Naive thymus-derived CD8-positive, alpha-beta T cell (primary cell): ENCODE results near the gene SYK. TPM values are rescaled to one million over a fixed set of nuclear protein-coding genes. Genes with fewer than 3 reads are reported as not detected.
"Not testable (repeated sequence)": the region's sequence is repeated elsewhere in the genome, so short reads cannot be mapped to it uniquely, and the experiment has no call there.

ENCODE experiments used
- ATAC-seq, 2 donors: fragments of 150-1000 bp; cut with Tn5 transposase in 1 of 2; sonication (Bioruptor Pico), chemical (Tn5 transposase) in 1 of 2; 1 replicate in 1 of 2; 2 replicates in 1 of 2; pipeline ENCODE4 v1.10.0; 2021; ENCODE audit warnings: mild to moderate bottlenecking in 2 of 2, moderate library complexity in 2 of 2
- POLR2A ChIA-PET: fragments of 350-600 bp; sonication (Branson Sonifier 250); formaldehyde crosslinking; loops from one replicate; lab custom pipeline; 2021; ENCODE audit warnings: antibody characterized with exemption; lab: Charles Lee
- DNase-seq, 10 donors: peaks; one replicate each; pipeline versions ENCODE4 v3.0.0 to v3.0.0-alpha.2; 2020 to 2022
- H3K27ac Mint-ChIP-seq, 10 donors: one replicate each; pipeline ENCODE4 v1.8.0; 2020 to 2022; ENCODE audit warnings: mild to moderate bottlenecking in 10 of 10, mixed read lengths in 10 of 10, moderate library complexity in 4 of 10, inconsistent platforms in 1 of 10
- H3K27me3 Mint-ChIP-seq, 5 donors: one replicate each; pipeline ENCODE4 v1.8.0; 2021 to 2022; ENCODE audit warnings: mixed read lengths in 5 of 5
- H3K36me3 Mint-ChIP-seq, 3 donors: one replicate each; pipeline ENCODE4 v1.8.0; 2020 to 2022; ENCODE audit warnings: mixed read lengths in 3 of 3, mild to moderate bottlenecking in 2 of 3, inconsistent platforms in 1 of 3
- H3K4me1 Mint-ChIP-seq, 4 donors: one replicate each; pipeline ENCODE4 v1.8.0; 2021 to 2022; ENCODE audit warnings: mixed read lengths in 4 of 4
- H3K4me3 Mint-ChIP-seq, 10 donors: one replicate each; pipeline ENCODE4 v1.8.0; 2020 to 2022; ENCODE audit warnings: mild to moderate bottlenecking in 10 of 10, mixed read lengths in 10 of 10, moderate library complexity in 6 of 10, inconsistent platforms in 1 of 10
- H3K9me3 Mint-ChIP-seq, 9 donors: one replicate each; pipeline ENCODE4 v1.8.0; 2020 to 2022; ENCODE audit warnings: mixed read lengths in 9 of 9, mild to moderate bottlenecking in 3 of 9, inconsistent platforms in 1 of 9, moderate library complexity in 1 of 9
- polyA plus RNA-seq, 3 donors: library from polyadenylated mRNA; unstranded; fragments of 300-500 nt; fragmentation: Illumina TruSeq; gene quantifications; one replicate each; pipeline ENCODE4 v1.2.3, GENCODE V29; 2021
- total RNA-seq, 8 experiments: library from RNA in 2 of 8; stranded (reverse) in 2 of 8; gene quantifications; one replicate each; pipeline ENCODE4 v1.2.3 and lab custom pipeline; 2021 to 2026

Gene SYK
- total and polyA plus RNA-seq, 5 experiments from 2014 or later, result 0.25 to 9.4 (median 0.54) TPM

- Mint-ChIP-seq H3K36me3 (no peaks in the 10 kb centered on the region), H3K27me3 (peaks cover 0 to 8% (median 6%) of the 10 kb centered on the region in 5 donors), H3K4me3 (no peak overlapping the region), H3K9me3 (no peaks in the 10 kb centered on the region), H3K4me1 (peaks cover 0 to 16% (median 0%) of the 10 kb centered on the region in 4 donors), H3K27ac (no peak overlapping the region)
- DNase-seq, result no peak
- ATAC-seq, result no peak
- POLR2A ChIA-PET, result interaction anchor here (0.6 kb wide), 1 partner anchor 1950 kb away, joined by 3 read pairs; no protein-coding TSS in a partner anchor
These were observed 22.9 kb upstream of the SYK start for GRCh38 chr9:90778746-90779145.

- no peaks in the 10 kb centered on the region for H3K36me3 Mint-ChIP-seq
- DNase-seq (no peak), ATAC-seq (no peak)
- peaks cover 0 to 5% (median 0%) of the 10 kb centered on the region in 4 donors for H3K4me1 Mint-ChIP-seq
- peaks cover 0 to 8% (median 2%) of the 10 kb centered on the region in 5 donors for H3K27me3 Mint-ChIP-seq
- no peaks in the 10 kb centered on the region for H3K9me3 Mint-ChIP-seq
- no peak overlapping the region for H3K27ac Mint-ChIP-seq
- POLR2A ChIA-PET, result no interaction called here
- H3K4me3 Mint-ChIP-seq, result no peak overlapping the region
These were observed 18.1 kb upstream of the SYK start for GRCh38 chr9:90783552-90783951.

GRCh38 chr9:90783964-90784363 lies 17.7 kb upstream of the SYK start:
- no peak overlapping the region for H3K27ac Mint-ChIP-seq

DNA sequence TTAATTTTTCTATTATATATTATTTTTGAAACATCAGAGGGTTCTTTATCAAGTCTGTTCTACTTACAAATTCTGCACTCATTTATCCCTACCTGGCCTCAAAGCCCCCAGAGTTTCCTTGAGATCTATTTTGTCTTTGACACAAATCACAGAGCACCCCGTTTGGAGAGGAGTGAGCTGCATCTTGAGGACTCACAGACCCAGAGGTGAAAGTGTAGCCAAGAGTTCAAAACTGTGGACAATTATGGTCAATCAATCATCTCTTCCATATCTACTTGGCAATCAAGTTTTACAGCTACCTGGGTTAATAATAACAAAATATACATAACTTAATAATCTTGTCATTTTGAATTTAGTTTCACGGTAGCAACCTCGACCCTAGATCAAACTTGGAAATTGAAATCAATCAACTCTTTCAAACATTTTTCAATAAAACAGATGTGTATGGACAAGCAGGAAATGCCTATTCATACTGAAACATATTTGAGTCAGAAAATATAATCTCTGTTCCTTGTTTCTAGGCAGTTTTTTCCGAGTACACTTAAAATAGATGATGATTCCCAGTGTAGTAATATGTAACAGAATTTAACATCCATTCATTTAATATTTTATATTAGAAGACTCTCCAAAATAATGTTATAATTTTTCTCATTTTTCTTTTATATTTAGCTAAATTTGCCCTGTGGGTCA lies 13.7 kb upstream of the SYK start:
- Mint-ChIP-seq H3K9me3 (peaks cover 0 to 16% (median 2%) of the 10 kb centered on the region in 9 donors), H3K27me3 (peaks cover 2 to 39% (median 20%) of the 10 kb centered on the region in 5 donors), H3K36me3 (peaks cover 0 to 4% (median 0%) of the 10 kb centered on the region in 3 donors), H3K4me1 (peaks cover 0 to 11% (median 0%) of the 10 kb centered on the region in 4 donors), H3K4me3 (no peak overlapping the region), H3K27ac (no peak overlapping the region)
- ATAC-seq (no peak), DNase-seq (no peak)
- POLR2A ChIA-PET, result no interaction called here

More at GRCh38 chr9:90783964-90784363, 17.7 kb upstream of the SYK start:
- H3K4me3 Mint-ChIP-seq, result no peak overlapping the region
- ATAC-seq, result no peak
- no peaks in the 10 kb centered on the region for H3K9me3 Mint-ChIP-seq
- H3K27me3 Mint-ChIP-seq, result peaks cover 2 to 12% (median 4%) of the 10 kb centered on the region in 5 donors
- DNase-seq, result no peak
- peaks cover 0 to 7% (median 0%) of the 10 kb centered on the region in 4 donors for H3K4me1 Mint-ChIP-seq
- no peaks in the 10 kb centered on the region for H3K36me3 Mint-ChIP-seq
- POLR2A ChIA-PET, result no interaction called here

DNA sequence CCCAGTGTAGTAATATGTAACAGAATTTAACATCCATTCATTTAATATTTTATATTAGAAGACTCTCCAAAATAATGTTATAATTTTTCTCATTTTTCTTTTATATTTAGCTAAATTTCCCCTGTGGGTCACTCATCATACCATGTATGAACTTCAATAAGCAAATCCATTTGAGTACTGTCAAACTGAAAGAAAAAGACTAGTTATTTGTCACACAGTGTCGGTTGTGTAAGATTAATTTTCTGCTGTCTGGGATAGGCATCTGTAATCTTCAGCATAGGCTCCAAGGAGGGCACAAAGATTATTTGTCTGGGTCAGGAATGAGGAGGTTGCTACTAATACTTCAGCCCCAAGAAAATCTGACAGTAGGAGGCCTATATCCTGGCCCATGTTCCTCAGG lies 13.1 kb upstream of the SYK start:
- ATAC-seq, H3K4me3 Mint-ChIP-seq, DNase-seq, H3K27ac Mint-ChIP-seq, H3K36me3 Mint-ChIP-seq, POLR2A ChIA-PET: not testable (repeated sequence)
- Mint-ChIP-seq H3K27me3 (peaks cover 5 to 37% (median 20%) of the 10 kb centered on the region in 5 donors), H3K4me1 (peaks cover 0 to 14% (median 0%) of the 10 kb centered on the region in 4 donors), H3K9me3 (peaks cover 0 to 16% (median 2%) of the 10 kb centered on the region in 9 donors)

DNA sequence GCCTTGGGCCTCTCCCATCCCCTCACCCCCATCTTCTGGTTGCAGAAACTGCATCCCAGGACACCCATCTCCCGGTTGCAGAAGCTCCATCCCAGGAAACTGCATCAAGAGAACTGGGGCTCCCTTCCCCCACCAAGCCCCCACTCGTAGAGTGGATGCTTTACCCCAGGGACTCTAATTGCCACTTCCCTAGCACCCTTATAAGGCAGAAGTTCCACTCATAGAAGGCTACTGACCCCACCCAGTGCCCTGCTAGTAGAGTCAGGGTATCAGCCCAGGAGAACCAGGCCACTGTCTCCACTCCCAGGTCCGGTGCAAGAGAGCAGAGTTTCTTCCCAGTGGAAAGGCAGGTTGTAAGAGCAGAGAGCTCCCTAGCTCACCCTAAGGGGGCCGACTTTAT lies 12.2 kb upstream of the SYK start:
- Mint-ChIP-seq H3K27me3 (peaks cover 5 to 41% (median 22%) of the 10 kb centered on the region in 5 donors), H3K9me3 (peaks cover 0 to 16% (median 2%) of the 10 kb centered on the region in 9 donors), H3K36me3 (peaks cover 0 to 4% (median 0%) of the 10 kb centered on the region in 3 donors), H3K4me3 (no peak overlapping the region), H3K27ac (no peak overlapping the region), H3K4me1 (peaks cover 0 to 22% (median 0%) of the 10 kb centered on the region in 4 donors)
- POLR2A ChIA-PET, result no interaction called here
- no peak for DNase-seq
- ATAC-seq, result no peak

DNA sequence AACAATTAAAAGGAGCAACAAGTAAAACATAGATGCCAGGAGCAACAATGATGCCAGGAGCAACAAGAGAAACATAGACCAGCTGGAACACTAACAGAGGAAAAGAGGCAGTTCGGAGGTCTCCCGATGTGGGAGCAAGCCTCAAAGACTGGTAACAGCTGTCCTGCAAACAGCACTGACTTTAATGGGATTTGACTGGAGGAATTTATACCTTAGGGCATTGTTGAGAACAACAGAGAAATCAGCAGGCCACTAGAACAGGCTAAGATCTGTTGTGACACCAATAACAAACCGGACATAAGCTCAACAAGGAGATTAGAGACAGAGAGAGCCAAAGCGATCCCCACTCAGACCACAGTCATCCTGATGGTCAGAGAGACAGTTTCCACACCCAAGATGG lies 11.8 kb upstream of the SYK start:
- H3K4me3 Mint-ChIP-seq, result no peak overlapping the region
- peaks cover 0 to 16% (median 2%) of the 10 kb centered on the region in 9 donors for H3K9me3 Mint-ChIP-seq
- peaks cover 5 to 41% (median 22%) of the 10 kb centered on the region in 5 donors for H3K27me3 Mint-ChIP-seq
- DNase-seq (no peak), ATAC-seq (no peak)
- peaks cover 0 to 23% (median 0%) of the 10 kb centered on the region in 4 donors for H3K4me1 Mint-ChIP-seq
- H3K36me3 Mint-ChIP-seq, result peaks cover 0 to 4% (median 0%) of the 10 kb centered on the region in 3 donors
- H3K27ac Mint-ChIP-seq, result no peak overlapping the region
- POLR2A ChIA-PET, result no interaction called here

DNA sequence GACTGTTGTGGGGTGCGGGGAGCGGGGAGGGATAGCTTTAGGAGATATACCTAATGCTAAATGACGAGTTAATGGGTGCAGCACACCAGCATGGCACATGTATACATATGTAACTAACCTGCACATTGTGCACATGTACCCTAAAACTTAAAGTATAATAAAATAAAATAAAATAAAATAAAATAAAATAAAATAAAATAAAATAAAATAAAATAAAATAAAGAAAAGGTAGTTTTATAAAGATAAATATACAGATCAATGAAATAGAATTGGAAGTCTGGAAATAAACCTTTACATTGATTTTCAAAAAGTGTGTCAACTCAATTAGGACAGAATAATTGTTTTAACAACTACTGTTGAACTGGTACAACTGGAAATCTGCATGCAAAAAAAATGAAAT lies 8.6 kb upstream of the SYK start:
- POLR2A ChIA-PET, result not testable (repeated sequence)

DNA sequence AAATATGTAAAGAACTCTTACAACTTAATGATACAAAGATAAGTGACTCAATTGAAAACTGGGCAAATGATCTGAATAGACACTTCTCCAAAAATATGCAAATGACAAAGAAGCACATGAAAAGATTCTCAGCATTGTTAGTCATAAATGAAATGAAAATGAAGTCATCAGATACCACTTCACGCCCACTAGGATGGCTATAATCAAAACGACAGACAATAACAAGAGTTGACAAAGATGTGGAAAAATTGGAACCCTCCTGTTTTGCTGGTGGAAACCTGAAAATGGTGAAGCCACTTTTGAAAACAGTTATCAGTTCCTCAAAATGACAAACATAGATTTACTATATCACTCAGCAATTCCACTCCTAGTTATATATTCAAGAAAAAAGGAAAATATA lies 7.9 kb upstream of the SYK start:
- H3K36me3 Mint-ChIP-seq, result peaks cover 0 to 4% (median 0%) of the 10 kb centered on the region in 3 donors

More for the DNA sequence above, 8.6 kb upstream of the SYK start:
- DNase-seq, H3K27ac Mint-ChIP-seq, H3K4me3 Mint-ChIP-seq, ATAC-seq, H3K36me3 Mint-ChIP-seq: not testable (repeated sequence)
- H3K4me1 Mint-ChIP-seq, result peaks cover 0 to 37% (median 0%) of the 10 kb centered on the region in 4 donors
- H3K9me3 Mint-ChIP-seq, result peaks cover 0 to 16% (median 2%) of the 10 kb centered on the region in 9 donors
- peaks cover 12 to 61% (median 25%) of the 10 kb centered on the region in 5 donors for H3K27me3 Mint-ChIP-seq

DNA sequence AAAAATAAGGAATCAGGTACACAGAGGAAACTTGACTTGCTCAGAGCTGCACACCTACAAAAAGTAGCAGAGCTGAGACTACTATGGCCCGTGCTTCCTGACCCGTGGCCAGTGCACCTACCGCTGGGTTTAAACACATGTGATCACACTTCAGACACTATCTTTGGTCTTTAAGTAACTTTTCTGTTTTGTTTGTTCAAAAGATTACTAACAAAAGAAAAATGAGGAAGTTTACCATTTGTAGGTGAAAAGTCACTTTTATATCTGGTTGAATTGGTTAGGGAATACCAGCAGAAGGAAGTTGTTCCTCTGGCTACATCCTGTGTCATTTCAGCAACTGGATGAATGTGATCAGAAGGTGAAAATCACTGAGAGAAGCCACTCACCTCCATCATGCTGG lies 6.5 kb upstream of the SYK start:
- H3K36me3 Mint-ChIP-seq, result peaks cover 0 to 1% (median 0%) of the 10 kb centered on the region in 3 donors
- ATAC-seq (no peak), DNase-seq (no peak)
- peaks cover 0 to 12% (median 1%) of the 10 kb centered on the region in 9 donors for H3K9me3 Mint-ChIP-seq
- peaks cover 18 to 65% (median 26%) of the 10 kb centered on the region in 5 donors for H3K27me3 Mint-ChIP-seq
- H3K4me1 Mint-ChIP-seq, result peaks cover 0 to 27% (median 0%) of the 10 kb centered on the region in 4 donors
- H3K27ac Mint-ChIP-seq, result no peak overlapping the region
- POLR2A ChIA-PET, result no interaction called here
- no peak overlapping the region for H3K4me3 Mint-ChIP-seq

More for the DNA sequence above, 7.9 kb upstream of the SYK start:
- Mint-ChIP-seq H3K4me3 (no peak overlapping the region), H3K9me3 (peaks cover 0 to 16% (median 2%) of the 10 kb centered on the region in 9 donors), H3K27me3 (peaks cover 13 to 65% (median 25%) of the 10 kb centered on the region in 5 donors), H3K4me1 (peaks cover 0 to 37% (median 0%) of the 10 kb centered on the region in 4 donors), H3K27ac (peak overlapping the region in 1 of 10 donors; percentile 3)
- ATAC-seq (no peak), DNase-seq (no peak)
- POLR2A ChIA-PET, result no interaction called here

GRCh38 chr9:90795871-90796317 lies 5.7 kb upstream of the SYK start:
- no peak overlapping the region for H3K4me3 Mint-ChIP-seq
- H3K4me1 Mint-ChIP-seq, result peaks cover 0 to 33% (median 0%) of the 10 kb centered on the region in 4 donors
- POLR2A ChIA-PET, result no interaction called here
- peaks cover 0 to 9% (median 1%) of the 10 kb centered on the region in 9 donors for H3K9me3 Mint-ChIP-seq
- no peak overlapping the region for H3K27ac Mint-ChIP-seq
- DNase-seq, result no peak
- H3K36me3 Mint-ChIP-seq, result no peaks in the 10 kb centered on the region
- H3K27me3 Mint-ChIP-seq, result peaks cover 20 to 65% (median 32%) of the 10 kb centered on the region in 5 donors
- no peak for ATAC-seq

DNA sequence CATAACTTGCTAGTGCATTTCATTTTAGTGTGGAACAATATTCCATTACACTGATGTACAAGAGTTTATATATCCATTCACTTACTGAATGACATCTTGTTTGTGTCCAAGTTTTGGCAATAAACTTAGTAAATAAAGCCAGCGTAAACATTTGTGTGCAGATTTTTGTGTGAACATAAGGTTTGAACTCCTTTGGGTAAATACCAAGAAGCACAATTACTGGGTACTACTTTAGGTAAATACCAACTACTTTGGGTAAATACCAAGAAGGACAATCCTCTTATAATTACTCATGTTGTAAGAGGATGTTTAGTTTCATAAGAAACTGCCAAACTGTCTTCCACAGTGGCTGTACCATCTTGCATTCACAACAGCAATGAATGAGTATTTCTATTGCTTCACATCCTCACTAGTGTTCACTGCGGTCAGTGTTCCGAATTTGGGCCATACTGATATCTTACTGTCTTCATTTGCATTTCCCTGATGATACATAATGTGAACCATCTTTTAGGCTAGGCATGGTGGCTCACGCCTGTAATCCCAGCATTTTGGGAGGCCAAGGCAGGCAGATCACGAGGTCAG lies 2.3 kb upstream of the SYK start:
- Mint-ChIP-seq H3K27me3 (peaks cover 27 to 82% (median 43%) of the 10 kb centered on the region in 5 donors), H3K4me3 (peak overlapping the region in 1 of 10 donors; percentile 11), H3K27ac (peak overlapping the region in 1 of 10 donors; percentile 49), H3K36me3 (no peaks in the 10 kb centered on the region), H3K4me1 (peaks cover 0 to 45% (median 6%) of the 10 kb centered on the region in 4 donors), H3K9me3 (peaks cover 0 to 2% (median 0%) of the 10 kb centered on the region in 9 donors)
- no peak for ATAC-seq
- no peak for DNase-seq
- POLR2A ChIA-PET, result no interaction called here
